Measurements from ENCODE around the gene OPN1SW.
A peak's percentile ranks its signal among the peaks of the same experiment; 100 is the strongest.

The OPN1SW gene

GRCh38 chr7:128775744-128776474 is at the start of gene OPN1SW:
Gene OPN1SW, minus strand, starts transcription at chr7:128775794. Its CDS starts 13 bp downstream, at chr7:128775781.
- DNase-seq (ENCODE audit: low spot score) = no peak

- DNase-seq (ENCODE audit: low spot score) = no peak
Measured at GRCh38 chr7:128821724-128822123, 46.1 kb upstream of the OPN1SW start.

- no peak for DNase-seq (ENCODE audit: low spot score)
Measured at GRCh38 chr7:128818694-128819093, 43.1 kb upstream of the OPN1SW start.

- DNase-seq (ENCODE audit: low spot score) = no peak
Measured at GRCh38 chr7:128815289-128815942, 39.8 kb upstream of the OPN1SW start.

GRCh38 chr7:128814499-128814898 is 38.9 kb upstream of the OPN1SW start:
- DNase-seq (ENCODE audit: low spot score) = peak; percentile 76

GRCh38 chr7:128812514-128813168 is 37.0 kb upstream of the OPN1SW start:
- no peak for DNase-seq (ENCODE audit: low spot score)

GRCh38 chr7:128811631-128812430 is 36.2 kb upstream of the OPN1SW start:
- DNase-seq (ENCODE audit: low spot score) = no peak

- DNase-seq (ENCODE audit: low spot score) = no peak
Measured at GRCh38 chr7:128810997-128811396, 35.4 kb upstream of the OPN1SW start.

GRCh38 chr7:128810473-128810872 is 34.9 kb upstream of the OPN1SW start:
- DNase-seq (ENCODE audit: low spot score) = no peak

- DNase-seq (ENCODE audit: low spot score) = no peak
Measured at GRCh38 chr7:128809363-128809762, 33.8 kb upstream of the OPN1SW start.

- no peak for DNase-seq (ENCODE audit: low spot score)
Measured at GRCh38 chr7:128807191-128807590, 31.6 kb upstream of the OPN1SW start.

- no peak for DNase-seq (ENCODE audit: low spot score)
Measured at GRCh38 chr7:128805225-128805624, 29.6 kb upstream of the OPN1SW start.

- no peak for DNase-seq (ENCODE audit: low spot score)
Measured at GRCh38 chr7:128804484-128804883, 28.9 kb upstream of the OPN1SW start.

GRCh38 chr7:128801667-128802418 is 26.2 kb upstream of the OPN1SW start:
- DNase-seq (ENCODE audit: low spot score) = no peak

- DNase-seq (ENCODE audit: low spot score) = no peak
Measured at GRCh38 chr7:128801003-128801402, 25.4 kb upstream of the OPN1SW start.

GRCh38 chr7:128800567-128800966 is 25.0 kb upstream of the OPN1SW start:
- DNase-seq (ENCODE audit: low spot score) = no peak

- no peak for DNase-seq (ENCODE audit: low spot score)
Measured at GRCh38 chr7:128799451-128799850, 23.9 kb upstream of the OPN1SW start.

GRCh38 chr7:128796327-128796726 is 20.7 kb upstream of the OPN1SW start:
- no peak for DNase-seq (ENCODE audit: low spot score)

- no peak for DNase-seq (ENCODE audit: low spot score)
Measured at GRCh38 chr7:128795129-128795528, 19.5 kb upstream of the OPN1SW start.

- no peak for DNase-seq (ENCODE audit: low spot score)
Measured at GRCh38 chr7:128794436-128794835, 18.8 kb upstream of the OPN1SW start.

- no peak for DNase-seq (ENCODE audit: low spot score)
Measured at GRCh38 chr7:128794020-128794419, 18.4 kb upstream of the OPN1SW start.

- DNase-seq (ENCODE audit: low spot score) = no peak
Measured at GRCh38 chr7:128793181-128793547, 17.6 kb upstream of the OPN1SW start.
